Mucosa of stomach (tissue), 1 donor: Measurements from ENCODE around the gene NKX1-1.

Experiments
- H3K27me3 ChIP-seq: one replicate; pipeline ENCODE4 v1.7.0; 2013; ENCODE audit warnings: mild to moderate bottlenecking, low read length; ENCODE audit not compliant: control insufficient read depth, insufficient read depth
- H3K36me3 ChIP-seq: one replicate; pipeline ENCODE4 v1.7.0; 2013; ENCODE audit warnings: low read length; ENCODE audit not compliant: control insufficient read depth, insufficient read depth
- H3K4me1 ChIP-seq: one replicate; pipeline ENCODE4 v1.7.0; 2013; ENCODE audit warnings: mild to moderate bottlenecking, low read length; ENCODE audit not compliant: control insufficient read depth, insufficient read depth
- H3K4me3 ChIP-seq: one replicate; pipeline ENCODE4 v1.7.0; 2013; ENCODE audit warnings: low read length
- H3K9ac ChIP-seq: one replicate; pipeline ENCODE4 v1.7.0; 2013; ENCODE audit warnings: mild to moderate bottlenecking, low read length, moderate library complexity
- H3K9me3 ChIP-seq: one replicate; pipeline ENCODE4 v1.7.0; 2013; ENCODE audit warnings: mild to moderate bottlenecking, low read length, moderate library complexity; ENCODE audit not compliant: control insufficient read depth
- donor health status: Pancreatic carcinoma.

NKX1-1 gene

DNA sequence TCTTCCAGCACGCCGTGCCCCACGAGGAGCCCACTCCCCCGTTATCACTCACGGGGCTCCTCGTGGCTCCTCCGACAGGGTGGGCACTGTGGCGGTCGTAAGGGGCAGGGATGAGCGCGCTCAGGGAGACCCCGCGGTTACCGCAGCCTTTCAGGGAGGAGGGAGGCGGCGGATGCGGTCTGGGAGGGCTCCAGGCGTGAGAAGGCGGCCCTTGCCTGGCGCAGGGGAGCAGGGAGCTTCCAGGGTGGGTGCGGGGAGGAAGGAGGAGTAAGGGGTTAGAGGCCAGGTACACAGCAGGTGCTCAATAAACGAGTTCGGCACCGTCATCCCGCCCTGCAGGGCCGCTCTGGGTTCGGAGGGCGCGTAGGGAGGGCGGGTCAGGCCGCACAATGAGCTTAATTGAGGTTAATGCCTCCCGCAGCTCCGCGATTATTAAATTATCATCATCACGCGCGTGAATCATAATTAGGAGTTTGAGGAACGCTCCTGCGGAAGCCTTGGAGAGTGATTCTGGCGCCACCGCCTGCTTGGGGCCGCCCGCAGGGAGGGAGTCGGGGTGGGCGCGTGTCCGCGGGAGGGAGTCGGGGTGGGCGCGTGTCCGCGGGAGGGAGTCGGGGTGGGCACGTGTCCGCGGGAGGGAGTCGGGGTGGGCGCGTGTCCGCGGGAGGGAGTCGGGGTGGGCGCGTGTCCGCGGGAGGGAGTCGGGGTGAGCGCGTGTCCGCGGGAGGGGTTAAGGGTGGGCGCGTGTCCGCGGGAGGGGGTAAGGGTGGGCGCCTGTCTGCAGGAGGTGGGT, 7.6 kb upstream of the NKX1-1 start:
- Histone ChIP-seq H3K4me1 (no peaks in the 10 kb centered on the region), H3K4me3 (no peak overlapping the region), H3K36me3 (no peaks in the 10 kb centered on the region), H3K27me3 (peaks cover 68% of the 10 kb centered on the region), H3K9me3 (no peaks in the 10 kb centered on the region), H3K9ac (no peak overlapping the region)

DNA sequence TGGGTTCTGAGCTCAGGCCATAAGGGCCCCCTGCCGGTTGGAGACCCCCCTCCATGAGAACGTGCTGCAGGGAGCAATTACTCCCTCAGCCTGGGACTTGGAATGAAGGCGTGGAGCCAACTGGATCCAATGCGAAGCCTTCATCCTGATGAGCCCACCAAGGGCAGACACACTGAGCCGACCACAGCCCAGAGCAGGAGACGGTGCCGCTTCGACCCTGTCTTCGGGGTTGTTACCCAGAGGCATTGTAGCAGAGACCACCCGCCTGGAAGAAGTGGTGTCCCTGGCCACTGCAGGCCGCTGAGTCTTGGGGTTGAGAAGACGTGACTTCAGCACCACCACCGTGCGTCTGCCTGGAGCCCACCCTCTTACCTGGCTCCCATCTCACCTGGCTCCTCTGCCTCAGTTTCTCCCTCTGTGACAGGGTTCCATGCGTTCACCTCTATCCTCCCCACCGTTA, 7.0 kb upstream of the NKX1-1 start:
- no peaks in the 10 kb centered on the region for H3K4me1 ChIP-seq
- H3K36me3 ChIP-seq: no peaks in the 10 kb centered on the region
- no peak overlapping the region for H3K9ac ChIP-seq
- no peaks in the 10 kb centered on the region for H3K9me3 ChIP-seq
- H3K27me3 ChIP-seq: peaks cover 75% of the 10 kb centered on the region
- H3K4me3 ChIP-seq: no peak overlapping the region

DNA sequence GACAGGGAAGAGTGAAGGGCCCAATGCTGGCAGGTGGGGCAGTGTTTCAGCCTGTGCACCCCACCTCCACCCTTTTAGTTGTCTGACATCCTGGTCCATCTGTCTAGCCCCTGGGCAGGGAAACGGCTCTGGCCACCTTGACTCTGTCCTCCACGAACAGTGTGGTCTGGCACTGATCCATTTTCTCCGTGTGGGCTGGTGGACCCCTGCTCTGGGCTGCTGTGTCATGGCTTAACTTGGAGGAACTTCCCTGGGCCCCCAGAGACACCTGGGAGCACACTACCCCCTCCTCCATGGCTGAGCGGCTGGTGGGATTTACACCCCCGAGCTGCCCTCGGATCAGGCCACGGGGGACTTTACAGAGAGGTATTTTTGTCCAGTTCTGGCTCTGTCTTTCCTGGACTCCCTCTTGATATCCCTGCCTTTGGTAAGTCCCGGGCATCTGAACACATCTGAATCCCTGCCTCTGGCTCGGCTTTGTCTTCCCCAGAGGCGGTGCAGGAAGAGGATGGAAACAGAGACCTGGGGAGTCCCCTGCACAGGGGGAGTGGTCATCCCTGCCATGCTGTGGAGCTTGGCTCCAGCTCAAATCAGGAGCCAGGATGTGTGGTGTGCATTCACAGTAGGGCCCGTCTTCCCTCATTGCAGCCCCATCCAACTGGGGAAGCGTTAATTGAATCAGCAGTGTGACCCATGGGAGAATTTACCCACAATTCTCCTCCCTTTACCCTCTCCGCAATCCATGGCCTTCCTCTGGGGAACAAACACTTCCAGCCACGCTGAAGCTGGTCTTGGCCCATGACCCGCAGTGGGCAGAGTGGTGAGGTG, 6.3 kb upstream of the NKX1-1 start:
- H3K27me3 ChIP-seq: peaks cover 78% of the 10 kb centered on the region
- H3K9ac ChIP-seq: no peak overlapping the region
- no peaks in the 10 kb centered on the region for H3K4me1 ChIP-seq

DNA sequence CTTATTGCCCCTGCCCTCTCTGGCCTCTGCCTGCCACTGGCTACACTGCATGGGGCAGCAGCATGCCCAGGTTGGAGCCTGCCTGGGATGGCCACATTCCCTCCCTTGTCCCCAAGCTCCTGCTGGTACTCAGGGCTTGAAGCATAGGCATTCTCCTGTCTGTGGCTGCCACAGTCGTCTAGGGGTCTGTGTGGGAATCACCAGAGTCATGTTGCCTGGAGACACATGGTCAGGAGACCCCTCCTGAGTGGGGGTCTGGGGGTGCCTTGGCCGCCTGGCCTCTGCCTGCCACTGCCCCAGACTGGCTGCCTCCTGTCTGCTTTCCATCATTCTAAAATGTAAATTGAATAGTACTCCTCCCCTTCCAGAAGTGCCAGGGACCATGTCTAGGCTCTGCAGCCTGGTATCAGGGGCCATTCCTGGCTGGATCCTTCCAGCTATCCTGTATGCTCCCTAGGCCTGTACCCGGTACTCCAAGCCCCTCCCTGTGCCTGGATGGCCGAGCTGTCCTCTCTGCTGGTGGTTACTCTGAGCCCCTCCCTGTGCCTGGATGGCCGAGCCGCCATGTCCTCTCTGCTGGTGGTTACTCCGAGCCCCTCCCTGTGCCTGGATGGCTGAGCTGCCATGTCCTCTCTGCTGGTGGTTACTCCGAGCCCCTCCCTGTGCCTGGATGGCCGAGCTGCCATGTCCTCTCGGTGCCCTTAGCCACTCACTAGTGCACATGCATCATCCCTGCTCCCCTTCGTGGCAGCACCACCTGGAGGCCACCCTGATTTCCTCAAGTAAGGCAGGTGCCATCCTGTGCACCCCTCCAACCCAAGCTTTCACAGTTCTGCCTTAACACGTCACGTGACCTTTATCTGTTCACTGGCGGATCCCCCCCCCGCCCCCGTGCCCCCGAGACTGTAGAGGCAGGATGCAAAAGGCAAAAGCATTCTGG, 5.5 kb upstream of the NKX1-1 start:
- H3K4me3 ChIP-seq: no peak overlapping the region
- H3K27me3 ChIP-seq: peaks cover 82% of the 10 kb centered on the region
- no peaks in the 10 kb centered on the region for H3K4me1 ChIP-seq
- no peaks in the 10 kb centered on the region for H3K36me3 ChIP-seq
- no peak overlapping the region for H3K9ac ChIP-seq
- no peaks in the 10 kb centered on the region for H3K9me3 ChIP-seq

More for the DNA sequence above, 6.3 kb upstream of the NKX1-1 start:
- Histone ChIP-seq H3K4me3 (no peak overlapping the region), H3K9me3 (no peaks in the 10 kb centered on the region), H3K36me3 (no peaks in the 10 kb centered on the region)

DNA sequence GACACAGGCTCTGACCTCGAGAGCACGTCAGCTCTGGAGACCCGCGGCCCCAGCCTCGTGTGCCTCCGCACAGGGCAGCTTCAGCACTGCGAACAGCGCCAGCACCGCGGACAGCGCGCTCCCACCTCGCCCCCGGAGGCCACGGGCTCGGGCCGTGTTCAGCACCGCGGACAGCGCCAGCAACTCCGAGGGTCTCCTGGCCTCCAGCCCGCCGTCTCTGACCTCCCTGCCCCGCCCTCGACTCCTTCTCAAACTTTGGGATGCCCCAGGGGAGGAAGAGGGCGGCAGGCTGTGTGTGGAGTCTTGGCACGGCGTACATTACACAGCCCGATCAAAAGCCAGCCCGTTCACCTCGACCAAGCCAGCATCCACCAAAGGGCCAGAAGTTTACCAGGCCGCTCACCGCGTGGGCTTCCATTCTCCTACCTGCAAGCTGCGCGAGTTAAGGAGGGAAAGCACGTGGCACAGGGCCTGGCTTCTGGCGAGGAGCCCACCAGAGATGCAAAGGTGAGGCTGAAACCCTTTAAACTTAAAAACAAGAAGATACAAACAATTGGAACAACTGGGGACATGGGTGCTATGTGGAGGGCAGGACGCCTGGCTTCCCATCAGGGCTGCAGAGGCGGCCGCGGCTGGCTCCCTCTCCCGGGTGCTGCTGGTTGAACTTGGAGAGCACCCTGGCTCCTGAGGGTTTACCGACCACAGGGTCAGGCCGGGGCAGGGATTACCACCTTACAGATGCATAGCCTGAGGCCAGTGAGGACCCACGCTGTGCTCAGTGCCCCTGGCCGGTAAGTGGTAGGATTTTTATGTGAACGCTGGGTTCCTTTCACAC, 4.5 kb upstream of the NKX1-1 start:
- Histone ChIP-seq H3K36me3 (no peaks in the 10 kb centered on the region), H3K27me3 (peaks cover 86% of the 10 kb centered on the region)

DNA sequence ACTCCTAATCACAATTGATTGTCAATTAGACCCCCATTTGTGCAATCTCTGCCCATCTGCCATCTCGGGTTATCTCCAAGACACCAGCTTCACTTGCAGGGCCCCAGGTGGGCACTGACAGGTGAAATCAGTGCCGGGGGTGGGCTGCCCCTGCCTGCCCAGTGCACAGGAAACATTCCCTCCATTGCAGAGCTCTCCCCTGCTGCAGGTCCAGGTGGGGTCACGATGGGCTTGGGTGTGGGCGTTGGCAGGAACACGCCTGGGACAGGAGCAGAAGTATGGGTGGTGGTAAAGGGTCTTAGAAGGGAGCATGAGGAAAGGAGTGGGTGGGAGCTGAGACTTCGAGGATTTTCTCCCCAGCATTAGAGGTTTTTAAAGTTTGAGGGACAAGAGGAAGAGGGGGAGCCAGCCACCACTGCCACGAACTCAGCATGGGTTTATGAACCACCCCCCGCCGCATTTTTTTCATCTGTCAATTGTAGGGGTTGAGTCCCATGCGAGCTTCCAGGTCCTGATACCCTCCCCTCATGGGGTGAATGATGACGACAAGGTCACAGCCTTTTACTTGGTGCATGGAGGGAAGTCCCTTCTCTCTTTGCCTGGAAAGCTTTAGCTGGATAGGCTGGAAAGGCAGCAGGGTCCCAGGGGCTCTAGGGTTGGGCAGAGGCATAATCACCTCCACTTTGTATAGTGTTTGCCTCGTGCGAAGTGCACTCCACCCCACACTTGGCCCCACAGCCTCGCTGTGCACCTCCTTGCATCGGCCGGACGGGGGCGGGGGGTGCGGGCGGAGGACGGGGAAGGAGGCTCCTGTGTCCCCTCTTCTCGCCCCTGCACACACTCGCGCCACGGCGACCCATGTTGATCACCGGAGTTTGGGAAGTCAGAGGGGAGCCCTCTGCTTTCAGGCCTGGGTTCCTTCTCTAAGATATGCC, 3.5 kb upstream of the NKX1-1 start:
- H3K9me3 ChIP-seq: no peaks in the 10 kb centered on the region
- H3K27me3 ChIP-seq: peaks cover 87% of the 10 kb centered on the region
- H3K4me3 ChIP-seq: no peak overlapping the region
- no peaks in the 10 kb centered on the region for H3K36me3 ChIP-seq
- no peaks in the 10 kb centered on the region for H3K4me1 ChIP-seq
- H3K9ac ChIP-seq: no peak overlapping the region

More for the DNA sequence above, 4.5 kb upstream of the NKX1-1 start:
- Histone ChIP-seq H3K9ac (no peak overlapping the region), H3K4me1 (no peaks in the 10 kb centered on the region), H3K4me3 (no peak overlapping the region), H3K9me3 (no peaks in the 10 kb centered on the region)

DNA sequence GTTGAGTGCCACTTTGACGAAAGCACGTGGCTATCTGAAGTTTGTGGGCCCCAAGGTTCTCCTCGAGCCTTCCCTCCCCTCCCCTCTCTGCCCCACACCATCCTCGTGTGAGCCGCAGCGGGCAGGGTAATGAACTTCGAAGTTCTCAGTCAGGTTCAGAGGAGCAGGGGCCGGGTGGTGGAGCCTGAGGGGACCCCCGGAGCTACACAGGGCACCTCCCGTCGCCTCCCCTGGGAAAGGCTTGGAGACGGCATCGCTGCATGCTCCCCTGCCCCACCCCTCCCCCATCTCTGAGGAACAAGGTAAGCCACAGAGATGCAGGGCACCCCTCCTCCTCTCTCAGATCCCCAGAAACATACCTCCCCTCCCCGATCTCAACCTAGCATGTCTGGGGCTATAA, 2.8 kb upstream of the NKX1-1 start:
- Histone ChIP-seq H3K27me3 (peaks cover 94% of the 10 kb centered on the region), H3K9ac (no peak overlapping the region), H3K36me3 (no peaks in the 10 kb centered on the region), H3K4me1 (no peaks in the 10 kb centered on the region), H3K4me3 (no peak overlapping the region), H3K9me3 (no peaks in the 10 kb centered on the region)

DNA sequence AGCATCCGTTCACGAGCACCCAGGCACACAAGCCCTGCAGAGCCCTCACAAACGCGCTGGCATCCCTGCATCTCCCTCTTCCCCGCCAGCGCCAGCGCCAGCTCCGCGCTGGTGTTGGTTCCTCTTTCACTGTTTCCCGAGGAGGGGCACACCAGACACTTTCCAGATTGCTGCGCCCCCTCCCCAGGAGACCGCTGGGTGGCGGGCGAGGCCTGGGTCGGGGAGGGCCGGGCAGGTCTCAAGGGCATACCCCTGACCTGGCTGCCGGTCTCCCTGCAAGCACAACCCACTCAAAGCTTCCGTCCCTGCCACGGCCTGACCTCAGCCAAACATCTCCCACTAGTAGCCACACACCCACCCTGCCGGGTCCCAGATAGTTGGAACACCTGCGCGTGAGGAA, 2.2 kb upstream of the NKX1-1 start:
- Histone ChIP-seq H3K9ac (no peak overlapping the region), H3K9me3 (no peaks in the 10 kb centered on the region), H3K27me3 (peaks cover 91% of the 10 kb centered on the region), H3K36me3 (no peaks in the 10 kb centered on the region), H3K4me1 (no peaks in the 10 kb centered on the region), H3K4me3 (no peak overlapping the region)

DNA sequence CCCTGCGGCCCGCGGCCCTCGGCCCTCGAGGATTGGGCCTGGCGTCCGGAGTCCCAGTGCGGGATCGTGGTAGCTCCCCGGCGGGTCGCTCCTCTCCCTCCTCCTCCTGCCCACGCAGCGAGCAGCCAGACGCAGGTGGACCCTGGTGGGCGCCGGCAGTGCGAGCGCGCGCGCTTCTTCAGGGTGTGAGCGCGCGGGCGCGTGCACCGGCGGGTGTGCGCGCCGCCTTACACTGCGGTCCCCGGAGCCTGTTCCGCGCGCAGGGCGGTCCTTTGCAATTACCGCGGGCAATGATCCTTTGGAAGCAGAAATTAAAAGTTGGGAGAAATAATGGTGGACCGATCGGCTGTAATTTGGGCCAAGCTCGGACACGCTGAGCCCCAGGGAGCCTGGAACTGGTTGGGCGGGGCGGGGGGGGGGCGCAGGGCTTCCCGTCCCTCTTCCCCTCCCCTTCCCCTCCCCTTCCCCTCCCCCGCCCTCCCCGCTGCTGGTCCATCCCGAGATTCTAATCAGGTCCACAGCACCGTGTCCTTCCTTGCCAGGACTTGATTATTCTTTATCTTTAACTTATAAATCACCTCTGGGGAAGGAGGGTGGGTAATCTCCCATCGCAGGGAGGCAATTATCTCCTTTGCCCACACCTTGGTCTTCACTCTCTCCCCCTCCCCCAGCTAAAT, 1.6 kb upstream of the NKX1-1 start:
- peaks cover 89% of the 10 kb centered on the region for H3K27me3 ChIP-seq
- H3K9me3 ChIP-seq: no peaks in the 10 kb centered on the region
- H3K9ac ChIP-seq: no peak overlapping the region
- no peak overlapping the region for H3K4me3 ChIP-seq
- no peaks in the 10 kb centered on the region for H3K4me1 ChIP-seq
- no peaks in the 10 kb centered on the region for H3K36me3 ChIP-seq

DNA sequence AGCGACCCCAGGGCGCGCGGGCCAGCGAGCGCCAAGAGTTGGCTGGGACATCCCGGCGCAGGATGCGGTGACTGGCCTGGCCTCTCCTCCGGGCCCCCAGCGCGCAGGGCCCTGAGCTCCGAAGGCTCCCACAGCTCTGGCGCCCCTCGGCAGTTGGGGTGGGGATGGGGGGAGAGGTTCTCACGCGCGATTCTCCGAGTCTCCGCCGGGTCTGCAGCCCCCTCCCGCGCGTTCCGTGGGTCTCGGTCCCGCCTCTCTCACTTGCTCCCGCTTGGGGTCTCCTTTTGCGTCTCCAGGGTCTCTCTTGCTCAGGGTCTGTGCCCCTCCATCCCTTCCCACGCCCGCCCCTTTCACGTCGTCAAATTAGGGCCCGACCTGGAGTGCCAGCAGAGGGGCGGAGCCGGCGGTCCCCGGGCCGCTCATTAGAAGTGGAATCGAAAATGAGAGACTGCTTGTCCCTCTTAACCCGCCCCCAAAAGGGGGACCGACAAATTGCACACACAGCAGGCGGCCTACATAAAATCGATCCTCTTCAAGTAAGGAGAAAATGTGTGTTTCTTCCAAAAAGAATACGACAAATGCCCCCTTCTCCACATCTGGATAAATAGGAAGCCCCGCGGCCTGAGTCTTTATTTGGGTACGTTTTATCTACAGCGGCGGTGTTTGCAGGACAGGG, 877 bp upstream of the NKX1-1 start:
- no peak overlapping the region for H3K4me3 ChIP-seq
- H3K4me1 ChIP-seq: no peaks in the 10 kb centered on the region
- peaks cover 89% of the 10 kb centered on the region for H3K27me3 ChIP-seq
- H3K36me3 ChIP-seq: no peaks in the 10 kb centered on the region
- no peak overlapping the region for H3K9ac ChIP-seq
- H3K9me3 ChIP-seq: no peaks in the 10 kb centered on the region
